Panc1 (cell line): ENCODE data around the gene AKAP6.

Experiments used
- POLR2AphosphoS5 ChIP-seq: IDR thresholded peaks from 2 replicates; pipeline ENCODE4 v1.6.1; 2012; ENCODE audit warnings: mild to moderate bottlenecking, low read depth, low read length, moderate library complexity
- TF ChIP-seq, protein P1 (sequence below): fragments of 450-650 bp; IDR thresholded peaks from 2 replicates; pipeline ENCODE4 v1.5.1; 2017; ENCODE audit warnings: mild to moderate bottlenecking
- TF ChIP-seq, protein P2 (sequence below), 2 experiments: IDR thresholded peaks; 2 replicates each; pipeline ENCODE4 v1.6.1; 2011 to 2012; ENCODE audit warnings: low read depth in 2 of 2, control low read depth in 1 of 2, low read length in 1 of 2, mild to moderate bottlenecking in 1 of 2, moderate library complexity in 1 of 2; ENCODE audit not compliant: insufficient read depth in 1 of 2

DNA sequence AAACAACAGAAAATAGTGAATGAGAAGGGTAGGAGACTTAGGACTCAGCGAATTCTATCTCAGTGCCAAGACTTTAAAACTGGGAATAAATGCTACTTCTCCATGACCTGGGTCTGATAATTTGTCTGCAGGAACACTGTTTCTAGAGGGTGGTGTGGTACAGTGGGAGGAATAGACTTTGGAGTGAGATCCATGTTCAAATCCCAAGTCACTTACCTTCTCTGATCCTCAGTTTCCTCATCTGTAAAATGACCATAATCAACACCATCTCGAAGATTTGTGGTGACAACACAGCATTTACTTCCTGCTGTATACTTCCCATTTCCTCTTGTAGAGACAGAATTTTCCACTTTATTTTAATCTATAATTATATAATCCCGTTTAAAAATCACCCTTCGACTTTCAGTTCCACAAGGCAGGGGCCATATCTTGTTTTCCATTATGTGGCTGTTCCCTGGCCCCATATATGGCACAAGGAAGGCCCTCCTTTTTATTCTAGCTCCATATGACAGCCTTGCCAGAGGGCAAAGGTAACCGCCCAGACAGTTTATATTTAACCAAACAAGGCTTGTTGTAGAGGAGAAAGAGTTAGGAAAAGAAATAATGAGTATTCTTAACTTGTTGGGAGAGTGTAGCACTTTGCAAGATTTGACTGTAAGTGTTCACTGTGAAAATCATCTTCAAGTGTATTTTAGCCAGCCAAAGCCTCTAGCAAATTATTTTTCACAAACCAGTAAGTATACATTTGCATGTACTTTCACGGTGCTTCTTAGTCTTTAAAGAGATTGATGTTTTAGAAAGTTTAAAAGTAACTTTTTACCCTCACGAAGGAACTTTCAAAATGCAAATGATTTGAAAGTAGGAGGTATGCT, 243.1 kb downstream of the AKAP6 start:
- TF ChIP-seq, protein P1, sequence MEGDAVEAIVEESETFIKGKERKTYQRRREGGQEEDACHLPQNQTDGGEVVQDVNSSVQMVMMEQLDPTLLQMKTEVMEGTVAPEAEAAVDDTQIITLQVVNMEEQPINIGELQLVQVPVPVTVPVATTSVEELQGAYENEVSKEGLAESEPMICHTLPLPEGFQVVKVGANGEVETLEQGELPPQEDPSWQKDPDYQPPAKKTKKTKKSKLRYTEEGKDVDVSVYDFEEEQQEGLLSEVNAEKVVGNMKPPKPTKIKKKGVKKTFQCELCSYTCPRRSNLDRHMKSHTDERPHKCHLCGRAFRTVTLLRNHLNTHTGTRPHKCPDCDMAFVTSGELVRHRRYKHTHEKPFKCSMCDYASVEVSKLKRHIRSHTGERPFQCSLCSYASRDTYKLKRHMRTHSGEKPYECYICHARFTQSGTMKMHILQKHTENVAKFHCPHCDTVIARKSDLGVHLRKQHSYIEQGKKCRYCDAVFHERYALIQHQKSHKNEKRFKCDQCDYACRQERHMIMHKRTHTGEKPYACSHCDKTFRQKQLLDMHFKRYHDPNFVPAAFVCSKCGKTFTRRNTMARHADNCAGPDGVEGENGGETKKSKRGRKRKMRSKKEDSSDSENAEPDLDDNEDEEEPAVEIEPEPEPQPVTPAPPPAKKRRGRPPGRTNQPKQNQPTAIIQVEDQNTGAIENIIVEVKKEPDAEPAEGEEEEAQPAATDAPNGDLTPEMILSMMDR, result no peak
- TF ChIP-seq POLR2AphosphoS5, result no peak
- TF ChIP-seq, protein P2, sequence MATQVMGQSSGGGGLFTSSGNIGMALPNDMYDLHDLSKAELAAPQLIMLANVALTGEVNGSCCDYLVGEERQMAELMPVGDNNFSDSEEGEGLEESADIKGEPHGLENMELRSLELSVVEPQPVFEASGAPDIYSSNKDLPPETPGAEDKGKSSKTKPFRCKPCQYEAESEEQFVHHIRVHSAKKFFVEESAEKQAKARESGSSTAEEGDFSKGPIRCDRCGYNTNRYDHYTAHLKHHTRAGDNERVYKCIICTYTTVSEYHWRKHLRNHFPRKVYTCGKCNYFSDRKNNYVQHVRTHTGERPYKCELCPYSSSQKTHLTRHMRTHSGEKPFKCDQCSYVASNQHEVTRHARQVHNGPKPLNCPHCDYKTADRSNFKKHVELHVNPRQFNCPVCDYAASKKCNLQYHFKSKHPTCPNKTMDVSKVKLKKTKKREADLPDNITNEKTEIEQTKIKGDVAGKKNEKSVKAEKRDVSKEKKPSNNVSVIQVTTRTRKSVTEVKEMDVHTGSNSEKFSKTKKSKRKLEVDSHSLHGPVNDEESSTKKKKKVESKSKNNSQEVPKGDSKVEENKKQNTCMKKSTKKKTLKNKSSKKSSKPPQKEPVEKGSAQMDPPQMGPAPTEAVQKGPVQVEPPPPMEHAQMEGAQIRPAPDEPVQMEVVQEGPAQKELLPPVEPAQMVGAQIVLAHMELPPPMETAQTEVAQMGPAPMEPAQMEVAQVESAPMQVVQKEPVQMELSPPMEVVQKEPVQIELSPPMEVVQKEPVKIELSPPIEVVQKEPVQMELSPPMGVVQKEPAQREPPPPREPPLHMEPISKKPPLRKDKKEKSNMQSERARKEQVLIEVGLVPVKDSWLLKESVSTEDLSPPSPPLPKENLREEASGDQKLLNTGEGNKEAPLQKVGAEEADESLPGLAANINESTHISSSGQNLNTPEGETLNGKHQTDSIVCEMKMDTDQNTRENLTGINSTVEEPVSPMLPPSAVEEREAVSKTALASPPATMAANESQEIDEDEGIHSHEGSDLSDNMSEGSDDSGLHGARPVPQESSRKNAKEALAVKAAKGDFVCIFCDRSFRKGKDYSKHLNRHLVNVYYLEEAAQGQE (IDR thresholded peaks at IDR 0.05; ENCODE audit: insufficient read depth in 1 of 2, low read depth in 2 of 2, low read length in 1 of 2), result no peak
